ENCODE results near the gene C9.
"Not testable (repeated sequence)": the region's sequence is repeated elsewhere in the genome, so short reads cannot be mapped to it uniquely, and the experiment has no call there.

Gene C9

GRCh38 chr5:39249564-39250274 is 114.6 kb downstream of the C9 start:
- Histone ChIP-seq H3K4me1 (ENCODE audit: insufficient read depth, low read length) (no peaks in the 10 kb centered on the region), H3K36me3 (ENCODE audit: insufficient read depth, low read length) (no peaks in the 10 kb centered on the region), H3K9ac (ENCODE audit: low read depth, low read length) (no peak overlapping the region), H3K9me3 (ENCODE audit: control insufficient read depth, insufficient read depth, low read length) (no peaks in the 10 kb centered on the region)

GRCh38 chr5:39249069-39249468 is 115.2 kb downstream of the C9 start:
- H3K4me1 ChIP-seq (ENCODE audit: insufficient read depth, low read length) = no peaks in the 10 kb centered on the region
- H3K9ac ChIP-seq (ENCODE audit: low read depth, low read length) = no peak overlapping the region
- no peaks in the 10 kb centered on the region for H3K9me3 ChIP-seq (ENCODE audit: control insufficient read depth, insufficient read depth, low read length)
- no peaks in the 10 kb centered on the region for H3K36me3 ChIP-seq (ENCODE audit: insufficient read depth, low read length)

- H3K9ac ChIP-seq (ENCODE audit: low read depth, low read length) = no peak overlapping the region
- H3K4me1 ChIP-seq (ENCODE audit: insufficient read depth, low read length) = no peaks in the 10 kb centered on the region
- no peaks in the 10 kb centered on the region for H3K36me3 ChIP-seq (ENCODE audit: insufficient read depth, low read length)
- no peaks in the 10 kb centered on the region for H3K9me3 ChIP-seq (ENCODE audit: control insufficient read depth, insufficient read depth, low read length)
These were observed 123.5 kb downstream of the C9 start for GRCh38 chr5:39240750-39241149.

- no peak overlapping the region for H3K9ac ChIP-seq (ENCODE audit: low read depth, low read length)
- no peaks in the 10 kb centered on the region for H3K9me3 ChIP-seq (ENCODE audit: control insufficient read depth, insufficient read depth, low read length)
- no peaks in the 10 kb centered on the region for H3K36me3 ChIP-seq (ENCODE audit: insufficient read depth, low read length)
- H3K4me1 ChIP-seq (ENCODE audit: insufficient read depth, low read length) = no peaks in the 10 kb centered on the region
These were observed 125.8 kb downstream of the C9 start for GRCh38 chr5:39238366-39239105.

- no peaks in the 10 kb centered on the region for H3K36me3 ChIP-seq (ENCODE audit: insufficient read depth, low read length)
- no peaks in the 10 kb centered on the region for H3K4me1 ChIP-seq (ENCODE audit: insufficient read depth, low read length)
- H3K9ac ChIP-seq (ENCODE audit: low read depth, low read length) = no peak overlapping the region
- no peaks in the 10 kb centered on the region for H3K9me3 ChIP-seq (ENCODE audit: control insufficient read depth, insufficient read depth, low read length)
These were observed 127.6 kb downstream of the C9 start for GRCh38 chr5:39236718-39237117.

GRCh38 chr5:39235648-39236047 is 128.6 kb downstream of the C9 start:
- Histone ChIP-seq H3K36me3 (ENCODE audit: insufficient read depth, low read length) (no peaks in the 10 kb centered on the region), H3K9ac (ENCODE audit: low read depth, low read length) (no peak overlapping the region), H3K9me3 (ENCODE audit: control insufficient read depth, insufficient read depth, low read length) (no peaks in the 10 kb centered on the region), H3K4me1 (ENCODE audit: insufficient read depth, low read length) (no peaks in the 10 kb centered on the region)

- not testable (repeated sequence) for H3K36me3 ChIP-seq (ENCODE audit: insufficient read depth, low read length); H3K9ac ChIP-seq (ENCODE audit: low read depth, low read length); H3K9me3 ChIP-seq (ENCODE audit: control insufficient read depth, insufficient read depth, low read length); H3K4me1 ChIP-seq (ENCODE audit: insufficient read depth, low read length)
These were observed 129.8 kb downstream of the C9 start for GRCh38 chr5:39234494-39234893.
